ENCODE results near the gene FAM151B.
"Not testable (repeated sequence)": the region's sequence is repeated elsewhere in the genome, so short reads cannot be mapped to it uniquely, and the experiment has no call there.

The FAM151B gene

DNA sequence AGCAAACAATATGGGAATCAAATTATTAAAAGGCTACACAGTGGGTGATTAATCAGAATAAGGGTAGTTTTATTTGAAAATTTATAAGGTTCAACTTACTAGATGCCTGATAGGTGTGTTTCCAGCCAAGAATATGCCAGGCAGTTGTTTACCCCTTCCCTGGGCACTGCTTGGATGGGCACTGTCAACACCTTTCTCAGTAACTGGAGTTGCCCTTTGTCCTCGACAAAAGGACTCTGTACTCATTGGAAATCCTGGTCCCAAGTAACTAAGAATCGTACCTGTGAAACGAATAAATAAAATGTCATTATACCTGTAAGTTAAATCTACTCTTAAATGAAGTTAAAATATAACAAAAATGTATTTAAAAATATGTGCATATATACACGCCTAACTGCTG, 67.2 kb downstream of the FAM151B start:
- Mint-ChIP-seq H3K27me3 (peaks cover 21% of the 10 kb centered on the region), H3K27ac (no peak overlapping the region), H3K9me3 (no peaks in the 10 kb centered on the region), H3K4me3 (no peak overlapping the region), H3K4me1 (no peaks in the 10 kb centered on the region), H3K36me3 (ENCODE audit: low read depth) (no peaks in the 10 kb centered on the region)
- ATAC-seq (no peak), DNase-seq (no peak)

DNA sequence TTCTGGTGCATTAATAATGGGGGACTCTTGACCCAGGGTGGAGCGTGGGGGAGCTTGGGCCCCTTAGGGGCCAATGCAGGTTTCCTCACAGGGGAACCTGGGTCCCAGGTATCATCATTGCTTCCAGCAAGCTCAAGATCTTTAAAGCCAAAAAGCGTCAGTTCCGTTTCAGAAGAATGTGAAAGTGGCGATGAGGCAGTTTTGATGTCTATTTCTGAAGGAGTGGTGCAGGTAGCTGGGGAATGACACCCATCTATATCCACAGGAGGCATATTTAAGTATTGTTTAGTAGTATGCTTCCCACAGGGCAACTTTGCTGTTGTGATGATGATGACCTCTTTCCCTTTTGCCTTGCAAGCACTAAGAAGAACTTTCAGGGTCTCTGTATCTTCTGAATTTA, 71.3 kb downstream of the FAM151B start:
- no peaks in the 10 kb centered on the region for H3K9me3 Mint-ChIP-seq
- H3K4me1 Mint-ChIP-seq = no peaks in the 10 kb centered on the region

DNA sequence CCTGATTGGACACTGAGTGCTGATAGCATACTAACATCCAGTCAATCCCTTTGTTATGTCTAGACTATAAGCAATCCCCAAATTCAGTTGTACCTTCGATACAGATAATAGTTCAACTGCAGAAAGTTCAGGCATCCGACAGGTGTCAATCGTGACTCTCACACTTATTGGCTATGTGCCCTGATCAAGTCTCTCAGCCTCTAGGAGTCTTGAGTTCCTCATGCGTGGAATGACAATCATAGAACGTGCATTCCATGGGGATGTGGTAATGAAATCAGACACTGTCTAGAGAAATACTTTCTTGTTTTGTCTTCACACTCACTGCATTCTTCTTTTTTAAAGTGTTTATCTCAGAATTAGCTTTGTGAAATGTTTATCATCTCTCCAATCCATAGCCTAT, 77.4 kb downstream of the FAM151B start:
- ATAC-seq (no peak), DNase-seq (no peak)
- Mint-ChIP-seq H3K27ac (no peak overlapping the region), H3K36me3 (ENCODE audit: low read depth) (no peaks in the 10 kb centered on the region), H3K27me3 (peaks cover 39% of the 10 kb centered on the region), H3K4me1 (no peaks in the 10 kb centered on the region), H3K9me3 (no peaks in the 10 kb centered on the region), H3K4me3 (no peak overlapping the region)

More for the DNA sequence above, 71.3 kb downstream of the FAM151B start:
- DNase-seq (no peak), ATAC-seq (no peak)
- Mint-ChIP-seq H3K4me3 (no peak overlapping the region), H3K27ac (no peak overlapping the region), H3K27me3 (peaks cover 22% of the 10 kb centered on the region), H3K36me3 (ENCODE audit: low read depth) (no peaks in the 10 kb centered on the region)

DNA sequence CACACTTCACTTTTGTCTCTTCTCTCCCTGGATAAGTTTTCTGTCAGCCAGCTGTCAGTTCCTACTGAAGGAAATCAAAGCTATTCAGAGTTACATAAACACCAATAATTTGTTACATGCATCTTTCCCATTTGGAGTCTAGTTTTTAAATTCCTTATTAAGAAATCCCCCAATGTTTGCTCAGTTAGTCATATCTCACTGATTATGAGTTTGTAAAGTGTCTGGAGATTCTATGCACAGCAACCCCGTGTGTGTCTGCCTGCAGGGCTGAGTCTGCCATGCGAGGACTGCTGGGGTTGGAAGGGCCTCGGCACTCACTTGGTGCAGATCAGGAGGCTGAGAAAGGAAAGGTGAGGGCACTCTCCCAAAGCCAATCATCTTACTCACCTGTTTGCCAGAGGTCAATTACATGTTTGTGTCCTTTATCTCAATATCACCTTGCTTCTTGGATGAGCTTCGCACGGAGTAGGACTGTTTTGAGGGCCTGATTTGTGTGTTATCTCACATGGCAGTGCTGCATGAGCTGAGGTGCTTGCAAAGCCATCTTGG, 78.9 kb downstream of the FAM151B start:
- Mint-ChIP-seq H3K27ac (no peak overlapping the region), H3K27me3 (peaks cover 53% of the 10 kb centered on the region), H3K36me3 (ENCODE audit: low read depth) (no peaks in the 10 kb centered on the region), H3K9me3 (no peaks in the 10 kb centered on the region), H3K4me3 (no peak overlapping the region), H3K4me1 (no peaks in the 10 kb centered on the region)
- ATAC-seq (no peak), DNase-seq (no peak)

DNA sequence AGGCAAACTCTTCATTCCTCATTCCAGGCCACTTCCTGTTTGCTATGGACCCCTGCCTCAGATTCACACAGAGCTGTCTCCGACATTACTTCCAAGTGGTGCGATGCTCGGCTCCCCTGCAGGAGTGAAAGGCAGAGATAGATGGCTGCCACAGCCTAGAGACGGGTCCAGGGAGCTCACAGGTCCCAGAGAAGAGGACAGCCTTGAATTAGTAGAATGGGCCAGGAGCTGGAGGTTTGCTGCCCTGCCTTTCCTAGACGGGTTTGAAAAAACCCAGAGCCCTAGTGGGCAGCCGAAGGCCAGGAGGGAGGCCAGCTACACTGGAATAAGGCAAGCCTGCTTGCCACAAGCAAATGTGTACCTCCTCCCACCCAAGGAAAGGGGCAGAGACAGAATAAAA, 80.4 kb downstream of the FAM151B start:
- ATAC-seq (no peak), DNase-seq (no peak)
- H3K27ac Mint-ChIP-seq = no peak overlapping the region
- H3K36me3 Mint-ChIP-seq (ENCODE audit: low read depth) = no peaks in the 10 kb centered on the region
- peaks cover 59% of the 10 kb centered on the region for H3K27me3 Mint-ChIP-seq
- no peak overlapping the region for H3K4me3 Mint-ChIP-seq
- H3K9me3 Mint-ChIP-seq = no peaks in the 10 kb centered on the region
- no peaks in the 10 kb centered on the region for H3K4me1 Mint-ChIP-seq

DNA sequence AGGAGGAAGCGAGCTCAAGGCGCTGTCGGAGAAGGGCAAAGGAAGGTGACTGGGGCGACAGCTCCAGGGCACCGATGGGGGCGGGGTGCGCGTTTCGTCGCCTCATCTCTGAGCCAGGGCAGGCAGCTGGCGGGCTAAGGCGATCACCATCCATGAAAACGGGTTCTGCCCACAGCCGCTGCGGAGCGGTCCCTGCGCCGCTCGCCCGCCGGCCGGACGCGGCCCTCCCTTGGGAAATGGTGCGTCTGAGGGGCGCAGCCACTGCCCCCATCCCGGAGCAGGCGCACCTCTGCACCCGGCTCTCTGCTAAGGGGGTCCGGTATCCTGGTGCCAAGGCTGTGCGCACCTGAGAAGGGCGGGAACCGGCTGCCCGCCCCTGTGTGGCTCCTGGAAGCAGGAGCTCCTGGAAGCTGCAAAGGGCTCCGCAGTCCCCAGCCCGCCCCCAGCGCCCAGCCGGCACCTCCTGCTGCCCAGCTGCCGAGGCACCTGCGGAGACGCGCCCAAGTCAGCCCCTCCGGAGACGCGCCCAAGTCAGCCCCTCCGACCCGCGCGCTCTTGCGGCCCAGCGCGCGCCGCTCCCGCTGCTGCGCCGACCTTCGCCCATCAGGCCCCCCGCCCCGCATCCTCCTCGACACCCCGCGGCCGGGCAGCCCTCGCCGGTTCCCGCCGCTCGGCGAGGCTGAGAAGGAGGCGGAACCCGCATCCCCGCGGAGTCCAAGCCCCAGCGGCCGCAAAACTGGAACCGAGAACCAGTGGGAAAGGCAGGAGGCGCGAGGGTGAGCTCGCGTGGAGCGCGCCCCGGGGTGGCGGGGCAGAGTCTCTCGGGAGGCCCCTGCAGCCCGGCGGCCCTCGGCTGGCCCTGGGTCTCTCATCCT, 81.4 kb downstream of the FAM151B start:
- DNase-seq = peak; percentile 2
- no peaks in the 10 kb centered on the region for H3K9me3 Mint-ChIP-seq
- H3K27me3 Mint-ChIP-seq = peaks cover 63% of the 10 kb centered on the region
- no peaks in the 10 kb centered on the region for H3K4me1 Mint-ChIP-seq
- ATAC-seq = no peak
- no peak overlapping the region for H3K27ac Mint-ChIP-seq
- peak overlapping the region; percentile 21 for H3K4me3 Mint-ChIP-seq
- H3K36me3 Mint-ChIP-seq (ENCODE audit: low read depth) = no peaks in the 10 kb centered on the region

DNA sequence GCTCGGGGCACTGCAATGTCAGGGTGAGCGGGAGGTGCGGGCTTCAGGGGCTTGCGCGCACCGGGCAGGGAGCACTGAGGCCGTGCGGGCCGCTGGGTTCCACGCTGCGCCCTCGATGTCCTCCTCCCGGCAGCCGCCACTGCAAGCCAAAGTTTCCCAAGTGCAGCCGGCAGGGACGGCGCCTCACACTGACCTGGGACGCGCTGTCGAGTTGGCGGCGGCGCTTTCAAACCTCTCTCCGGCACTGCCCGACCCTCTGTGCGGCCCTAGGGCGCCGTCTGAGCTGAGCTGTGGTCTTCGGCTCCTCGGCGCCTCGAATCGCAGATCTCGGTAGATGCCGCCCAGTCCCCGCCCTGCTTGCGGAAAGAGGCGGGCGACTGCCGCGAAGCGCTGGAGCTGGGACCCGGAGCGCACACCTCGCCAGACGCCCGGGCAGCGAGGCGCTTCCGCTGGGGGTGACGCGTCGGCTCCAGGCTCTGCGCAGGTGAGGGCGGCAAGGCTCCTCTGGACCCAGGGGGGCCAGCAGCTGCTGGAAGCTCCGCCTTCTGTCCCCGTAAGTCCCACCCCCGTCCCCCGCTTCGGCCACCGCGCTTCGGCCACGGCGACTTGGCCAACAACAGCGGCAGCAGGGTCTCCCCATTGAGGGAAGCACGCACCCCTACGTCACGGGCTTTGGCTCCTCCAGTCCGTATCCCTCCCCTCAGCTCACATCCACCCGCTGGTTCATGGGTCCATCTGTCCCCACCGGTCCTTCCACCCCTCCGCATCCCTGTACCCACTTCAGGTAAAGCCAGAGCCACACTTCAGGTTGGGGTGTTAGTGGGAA, 82.3 kb downstream of the FAM151B start, which contains the start of gene ANKRD34B:
ANKRD34B (minus strand) TSS at position 320 of the 826 bp plus-strand sequence. CDS start 10,261 bp downstream, outside the sequence.
- peaks cover 66% of the 10 kb centered on the region for H3K27me3 Mint-ChIP-seq
- no peaks in the 10 kb centered on the region for H3K4me1 Mint-ChIP-seq
- ATAC-seq = peak; percentile 72

DNA sequence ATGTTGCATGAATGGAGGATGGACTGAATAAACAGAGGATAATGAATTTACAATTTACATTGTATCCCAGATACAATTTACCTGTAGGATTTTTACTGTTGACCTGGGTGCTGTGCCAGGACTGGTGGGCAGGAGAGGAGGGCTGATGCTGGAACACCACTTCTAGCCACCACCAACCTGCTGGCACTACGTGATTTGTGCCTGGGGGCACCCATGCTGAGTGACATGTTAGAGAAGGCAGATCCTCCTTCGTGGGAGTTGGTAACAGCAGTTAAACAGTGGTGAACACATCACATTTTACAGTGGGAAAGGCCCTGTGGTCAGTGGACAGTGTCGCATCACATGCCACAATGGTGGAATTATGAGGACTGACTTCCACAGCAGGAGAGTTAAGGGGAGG, 85.2 kb downstream of the FAM151B start:
- H3K27ac Mint-ChIP-seq = no peak overlapping the region
- ATAC-seq (no peak), DNase-seq (no peak)
- peaks cover 66% of the 10 kb centered on the region for H3K27me3 Mint-ChIP-seq
- no peaks in the 10 kb centered on the region for H3K9me3 Mint-ChIP-seq
- H3K36me3 Mint-ChIP-seq (ENCODE audit: low read depth) = no peaks in the 10 kb centered on the region
- H3K4me1 Mint-ChIP-seq = no peaks in the 10 kb centered on the region
- no peak overlapping the region for H3K4me3 Mint-ChIP-seq

More for the DNA sequence above, 82.3 kb downstream of the FAM151B start, which contains the start of gene ANKRD34B:
- H3K27ac Mint-ChIP-seq = no peak within 1 kb of the TSS
- H3K36me3 Mint-ChIP-seq (ENCODE audit: low read depth) = no peaks in the 10 kb centered on the region
- no peaks in the 10 kb centered on the region for H3K9me3 Mint-ChIP-seq
- peak; percentile 38 for DNase-seq
- H3K4me3 Mint-ChIP-seq = peak within 1 kb of the TSS; percentile 45

DNA sequence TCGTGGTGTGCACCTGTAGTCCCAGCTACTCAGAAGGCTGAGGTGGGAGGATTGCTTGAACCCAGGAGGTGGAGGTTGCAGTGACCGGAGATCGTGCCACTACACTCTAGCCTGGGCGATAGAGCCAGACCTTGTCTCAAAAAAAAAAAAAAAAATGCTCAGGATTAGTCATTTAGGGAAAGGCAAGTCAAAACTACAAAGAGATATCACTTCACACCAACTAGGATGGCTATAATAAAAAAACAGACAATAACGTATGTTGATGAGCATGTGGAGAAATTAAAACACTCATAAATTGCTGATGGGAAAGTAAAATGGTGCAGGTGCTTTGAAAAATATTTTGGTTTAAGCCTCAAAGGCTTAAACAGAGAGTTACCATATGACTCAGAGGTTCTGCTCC, 88.5 kb downstream of the FAM151B start:
- H3K4me3 Mint-ChIP-seq = no peak overlapping the region
- peaks cover 53% of the 10 kb centered on the region for H3K27me3 Mint-ChIP-seq
- ATAC-seq (no peak), DNase-seq (no peak)
- H3K9me3 Mint-ChIP-seq = no peaks in the 10 kb centered on the region
- no peaks in the 10 kb centered on the region for H3K4me1 Mint-ChIP-seq
- H3K36me3 Mint-ChIP-seq (ENCODE audit: low read depth) = no peaks in the 10 kb centered on the region
- H3K27ac Mint-ChIP-seq = no peak overlapping the region

DNA sequence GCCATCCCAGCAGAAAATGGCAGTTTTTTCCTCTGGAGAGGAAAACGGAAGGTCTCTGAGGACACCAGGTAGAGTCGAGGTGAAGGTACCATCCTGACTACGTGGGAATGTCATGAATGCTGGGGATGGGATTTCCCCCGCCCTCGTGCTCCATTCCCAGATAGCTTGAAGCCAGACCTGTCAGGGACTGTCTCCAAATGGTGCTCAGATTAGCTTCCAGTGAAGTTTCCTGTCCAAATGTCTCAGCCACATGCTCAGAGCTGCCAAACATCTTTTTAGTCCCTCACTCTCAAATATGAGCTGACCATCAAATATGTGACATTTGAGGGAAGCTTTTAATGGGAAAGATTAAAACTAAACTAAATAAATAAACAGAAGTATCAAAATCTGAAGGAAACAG, 89.8 kb downstream of the FAM151B start:
- Mint-ChIP-seq H3K9me3 (no peaks in the 10 kb centered on the region), H3K27ac (no peak overlapping the region), H3K27me3 (peaks cover 41% of the 10 kb centered on the region), H3K4me1 (no peaks in the 10 kb centered on the region), H3K4me3 (no peak overlapping the region), H3K36me3 (ENCODE audit: low read depth) (no peaks in the 10 kb centered on the region)
- no peak for DNase-seq
- no peak for ATAC-seq

DNA sequence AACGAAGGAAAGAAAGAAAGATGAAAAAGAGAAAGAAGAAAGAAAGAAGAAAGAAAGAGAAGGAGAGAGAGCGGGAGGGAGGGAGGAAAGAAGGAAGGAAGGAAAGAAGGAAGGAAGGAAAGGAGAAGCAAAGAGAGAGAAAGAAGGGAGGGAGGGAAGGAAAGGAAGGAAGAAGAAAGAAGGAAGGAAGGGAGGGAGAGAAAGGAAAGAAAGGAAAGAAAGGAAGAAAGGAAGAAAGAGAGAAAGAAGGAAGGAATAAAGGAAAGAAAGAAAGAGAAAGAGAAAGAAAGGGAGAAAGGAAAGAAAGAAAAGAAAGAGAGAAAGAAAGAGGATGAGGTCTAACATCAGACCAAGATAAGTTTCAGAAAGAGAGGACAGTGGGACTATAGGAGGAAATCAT, 91.2 kb downstream of the FAM151B start:
- no peak overlapping the region for H3K27ac Mint-ChIP-seq
- H3K36me3 Mint-ChIP-seq (ENCODE audit: low read depth) = no peaks in the 10 kb centered on the region
- no peaks in the 10 kb centered on the region for H3K9me3 Mint-ChIP-seq
- DNase-seq (no peak), ATAC-seq (no peak)
- H3K27me3 Mint-ChIP-seq = peaks cover 34% of the 10 kb centered on the region
- no peak overlapping the region for H3K4me3 Mint-ChIP-seq
- no peaks in the 10 kb centered on the region for H3K4me1 Mint-ChIP-seq

DNA sequence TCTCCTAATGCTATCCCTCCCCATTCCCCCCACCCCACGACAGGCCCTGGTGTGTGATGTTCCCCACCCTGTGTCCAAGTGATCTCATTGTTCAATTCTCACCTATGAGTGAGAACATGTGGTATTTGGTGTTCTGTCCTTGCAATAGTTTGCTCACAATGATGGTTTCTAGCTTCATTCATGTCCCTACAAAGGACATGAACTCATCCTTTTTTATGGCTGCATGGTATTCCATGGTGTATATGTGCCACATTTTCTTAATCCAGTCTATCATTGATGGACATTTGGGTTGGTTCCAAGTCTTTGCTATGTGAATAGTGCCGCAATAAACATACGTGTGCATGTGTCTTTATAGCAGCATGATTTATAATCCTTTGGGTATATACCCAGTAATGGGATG, 92.4 kb downstream of the FAM151B start:
- H3K27ac Mint-ChIP-seq; H3K36me3 Mint-ChIP-seq (ENCODE audit: low read depth); H3K4me3 Mint-ChIP-seq; H3K9me3 Mint-ChIP-seq; ATAC-seq; H3K4me1 Mint-ChIP-seq; DNase-seq: not testable (repeated sequence)
- peaks cover 32% of the 10 kb centered on the region for H3K27me3 Mint-ChIP-seq

DNA sequence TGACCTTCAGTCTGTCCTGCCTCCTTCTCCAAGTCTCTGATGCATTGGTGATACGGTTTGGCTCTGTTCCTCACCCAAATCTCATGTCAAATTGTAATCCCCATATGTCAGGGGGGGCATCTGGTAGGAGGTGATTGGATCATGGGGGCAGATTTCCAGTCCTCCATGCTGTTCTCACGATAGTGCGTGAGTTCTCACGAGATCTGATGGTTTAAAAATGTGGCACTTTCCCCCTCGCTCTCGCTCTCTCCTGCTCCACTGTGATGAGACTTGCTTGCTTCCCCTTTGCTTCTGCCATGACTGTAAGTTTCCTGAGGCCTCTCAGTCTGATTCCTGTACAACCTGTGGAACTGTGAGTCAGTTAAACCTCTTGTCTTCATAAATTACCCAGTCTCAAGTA, 96.9 kb downstream of the FAM151B start:
- no peak overlapping the region for H3K27ac Mint-ChIP-seq
- ATAC-seq (no peak), DNase-seq (no peak)
- no peaks in the 10 kb centered on the region for H3K4me1 Mint-ChIP-seq
- no peaks in the 10 kb centered on the region for H3K36me3 Mint-ChIP-seq (ENCODE audit: low read depth)
- no peak overlapping the region for H3K4me3 Mint-ChIP-seq
- peaks cover 14% of the 10 kb centered on the region for H3K27me3 Mint-ChIP-seq
- H3K9me3 Mint-ChIP-seq = no peaks in the 10 kb centered on the region

DNA sequence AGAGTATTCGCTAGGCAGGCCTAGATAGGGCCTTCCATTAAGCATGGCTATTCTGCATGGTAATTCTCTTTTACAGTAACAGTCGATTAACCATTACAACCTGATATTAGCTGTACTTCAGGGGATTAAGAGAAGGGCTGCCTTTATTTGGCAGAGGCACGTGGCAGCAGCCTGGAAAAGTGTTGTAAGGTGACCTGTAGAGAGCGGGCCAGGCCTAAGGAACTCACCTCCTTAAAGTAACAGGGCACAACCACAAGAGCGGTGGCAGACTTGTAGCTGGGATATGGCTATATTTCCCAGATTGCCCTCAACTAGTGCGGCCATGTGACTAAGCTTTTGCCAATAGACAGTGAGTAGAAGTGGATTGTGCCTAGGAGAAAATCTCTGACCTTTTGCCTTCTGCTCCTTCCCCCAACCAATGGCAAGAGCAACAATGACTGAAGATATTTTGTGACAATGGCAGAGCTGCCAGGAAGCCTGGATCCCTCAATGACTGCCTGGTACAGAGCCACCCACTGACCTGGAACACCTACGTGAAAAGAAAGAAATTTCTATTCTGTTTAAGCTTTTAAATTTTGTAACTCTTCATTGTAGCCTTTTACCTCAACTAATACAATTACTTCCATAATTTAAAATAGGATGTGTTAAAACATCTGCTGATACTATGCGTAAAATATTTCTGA, 101.1 kb downstream of the FAM151B start:
- H3K9me3 Mint-ChIP-seq = no peaks in the 10 kb centered on the region
- ATAC-seq (no peak), DNase-seq (no peak)
- H3K27me3 Mint-ChIP-seq = peaks cover 17% of the 10 kb centered on the region
- H3K4me3 Mint-ChIP-seq = no peak overlapping the region
- H3K4me1 Mint-ChIP-seq = no peaks in the 10 kb centered on the region
- no peak overlapping the region for H3K27ac Mint-ChIP-seq
- no peaks in the 10 kb centered on the region for H3K36me3 Mint-ChIP-seq (ENCODE audit: low read depth)
